ENCODE measurements around the gene MUC21.

DNA sequence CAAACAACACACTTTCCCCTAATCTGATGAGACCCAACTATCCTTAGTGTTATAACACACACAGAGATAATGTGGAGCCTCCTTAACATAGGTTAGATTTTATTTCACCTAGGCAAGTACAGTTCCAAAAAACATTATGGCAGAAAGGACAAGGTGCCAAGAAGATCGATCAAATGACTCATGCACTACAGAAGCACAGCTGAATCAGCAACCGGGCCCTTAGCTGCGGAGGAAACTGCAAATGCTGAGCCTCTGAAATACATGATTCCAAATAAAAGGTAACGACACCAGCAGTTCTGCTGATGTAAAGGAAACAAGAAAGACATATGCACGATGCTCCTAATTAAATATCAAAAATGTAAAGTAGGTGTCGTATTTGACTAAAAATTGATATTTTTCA is 19.9 kb upstream of the MUC21 start:
- no peak for TF ChIP-seq POLR2A (IDR thresholded peaks at IDR 0.05)
- TF ChIP-seq, protein P1, sequence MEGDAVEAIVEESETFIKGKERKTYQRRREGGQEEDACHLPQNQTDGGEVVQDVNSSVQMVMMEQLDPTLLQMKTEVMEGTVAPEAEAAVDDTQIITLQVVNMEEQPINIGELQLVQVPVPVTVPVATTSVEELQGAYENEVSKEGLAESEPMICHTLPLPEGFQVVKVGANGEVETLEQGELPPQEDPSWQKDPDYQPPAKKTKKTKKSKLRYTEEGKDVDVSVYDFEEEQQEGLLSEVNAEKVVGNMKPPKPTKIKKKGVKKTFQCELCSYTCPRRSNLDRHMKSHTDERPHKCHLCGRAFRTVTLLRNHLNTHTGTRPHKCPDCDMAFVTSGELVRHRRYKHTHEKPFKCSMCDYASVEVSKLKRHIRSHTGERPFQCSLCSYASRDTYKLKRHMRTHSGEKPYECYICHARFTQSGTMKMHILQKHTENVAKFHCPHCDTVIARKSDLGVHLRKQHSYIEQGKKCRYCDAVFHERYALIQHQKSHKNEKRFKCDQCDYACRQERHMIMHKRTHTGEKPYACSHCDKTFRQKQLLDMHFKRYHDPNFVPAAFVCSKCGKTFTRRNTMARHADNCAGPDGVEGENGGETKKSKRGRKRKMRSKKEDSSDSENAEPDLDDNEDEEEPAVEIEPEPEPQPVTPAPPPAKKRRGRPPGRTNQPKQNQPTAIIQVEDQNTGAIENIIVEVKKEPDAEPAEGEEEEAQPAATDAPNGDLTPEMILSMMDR (IDR thresholded peaks at IDR 0.05) = no peak

Measured in lower leg skin (tissue), 3 donors.